Measurements from ENCODE around the gene UBP1. TPM values are rescaled to one million over a fixed set of nuclear protein-coding genes. Genes with fewer than 3 reads are reported as not detected.
"Not testable (repeated sequence)": the region's sequence is repeated elsewhere in the genome, so short reads cannot be mapped to it uniquely, and the experiment has no call there.

The UBP1 gene
- total RNA-seq, 1 donor from 2014 or later, result 77.3 TPM

DNA sequence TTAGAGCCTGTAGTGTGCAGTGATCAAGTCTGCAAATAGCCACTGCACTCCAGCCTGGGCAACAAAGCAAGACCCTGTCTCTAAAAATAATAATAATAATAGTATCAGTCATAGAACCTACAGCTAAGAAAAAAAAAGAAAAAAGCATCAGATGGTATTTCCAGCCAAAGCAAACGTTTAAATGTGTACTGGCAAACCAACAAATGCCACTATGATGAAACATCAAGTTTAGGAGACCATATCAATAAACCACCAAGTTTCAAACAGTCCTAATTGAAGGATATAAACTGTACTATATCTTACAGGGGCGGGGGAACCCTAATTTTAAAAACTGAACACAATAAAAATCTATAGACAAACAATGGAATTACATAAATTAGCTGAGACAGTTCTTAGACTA lies 6.4 kb downstream of the UBP1 start:
- peak; percentile 35 for DNase-seq (ENCODE audit: low read depth)

DNA sequence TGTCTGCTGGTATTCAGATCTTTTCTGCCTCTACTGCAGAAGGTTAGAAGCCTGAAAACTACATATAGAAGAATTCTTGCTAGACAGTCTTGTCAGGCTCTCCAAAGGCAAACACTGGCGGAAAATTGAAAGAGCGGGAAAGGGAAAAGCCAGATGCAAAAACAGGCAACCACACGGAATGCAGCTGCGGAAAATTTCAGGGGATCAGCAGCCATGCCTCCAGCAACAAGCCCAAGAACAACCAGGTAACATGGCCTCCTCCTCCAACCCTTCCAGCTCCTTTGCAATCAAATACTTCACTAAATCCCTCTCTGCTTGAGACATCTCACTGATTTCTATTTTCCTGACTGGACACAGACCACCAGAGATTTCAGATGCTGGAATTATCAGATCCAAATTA lies 9.6 kb downstream of the UBP1 start:
- DNase-seq (ENCODE audit: low read depth), result no peak

DNA sequence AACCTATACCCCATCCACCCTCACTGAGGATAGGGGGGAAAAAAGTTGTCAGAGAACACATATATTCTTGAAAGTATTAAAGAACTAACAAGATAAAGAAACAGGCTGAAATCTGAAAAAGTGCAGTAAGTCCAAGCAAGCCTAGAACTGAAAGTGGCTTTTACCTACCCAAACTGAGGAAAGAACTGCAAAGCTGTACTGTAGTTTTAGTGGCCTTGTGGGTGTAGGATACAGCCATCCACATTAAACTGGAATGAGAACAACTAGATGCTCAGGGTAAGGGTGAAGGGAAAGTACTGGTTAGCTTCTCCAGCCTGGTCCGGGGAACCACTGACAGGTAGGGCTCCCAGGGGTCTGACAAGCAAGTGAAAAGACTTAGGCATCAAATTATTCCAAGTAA lies 10.1 kb downstream of the UBP1 start:
- no peak for DNase-seq (ENCODE audit: low read depth)

- DNase-seq (ENCODE audit: low read depth), result not testable (repeated sequence)
Measured at GRCh38 chr3:33429306-33429705, 10.9 kb downstream of the UBP1 start.

DNA sequence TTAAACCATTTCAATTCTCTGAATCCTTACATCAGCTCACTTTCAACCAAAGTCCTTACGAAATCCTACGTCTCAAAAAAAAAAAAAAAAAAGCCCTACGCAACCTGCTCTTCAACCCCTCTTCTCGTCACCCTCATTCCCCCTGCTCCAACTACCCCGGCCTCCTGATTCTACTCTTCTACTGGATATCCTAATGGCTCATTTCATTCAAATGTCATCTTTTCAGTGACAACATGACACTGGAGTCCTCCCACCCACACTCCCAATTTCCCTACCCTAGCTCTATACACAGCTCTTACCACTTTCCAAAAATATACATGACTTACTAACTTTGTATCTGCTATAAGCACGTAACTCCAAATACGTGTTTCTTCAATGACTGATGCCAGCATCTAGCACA lies 11.5 kb downstream of the UBP1 start:
- no peak for DNase-seq (ENCODE audit: low read depth)

DNA sequence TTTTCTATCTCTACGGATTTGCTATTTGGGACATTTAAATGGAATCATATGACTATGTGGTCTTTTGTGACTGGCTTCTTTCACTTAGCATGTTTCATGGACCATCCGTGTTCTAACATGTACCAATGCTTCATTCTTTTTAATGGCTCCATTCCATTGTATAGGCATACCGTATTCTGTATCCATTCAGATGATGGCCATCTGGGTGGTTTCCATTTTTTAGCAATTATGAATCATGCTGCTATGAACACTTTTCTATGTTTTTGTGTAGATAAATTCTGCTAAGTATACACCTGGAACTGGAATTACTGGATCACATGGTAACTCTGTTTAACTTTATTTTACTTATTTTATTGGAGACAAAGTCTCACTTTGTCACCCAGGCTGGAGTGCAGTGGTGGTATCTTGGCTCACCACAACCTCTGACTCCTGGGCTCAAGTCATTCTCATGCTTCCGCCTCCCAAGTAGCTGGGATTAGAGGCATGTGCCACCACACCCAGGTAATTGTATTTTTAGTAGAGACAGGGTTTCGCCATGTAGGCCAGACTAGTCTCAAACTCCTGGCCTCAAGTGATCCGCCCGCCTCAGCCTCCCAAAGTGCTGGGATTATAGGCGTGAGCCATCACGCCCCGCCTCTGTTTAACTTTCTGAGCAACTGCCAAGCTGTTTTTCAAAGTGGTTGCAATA lies 13.4 kb downstream of the UBP1 start:
- DNase-seq (ENCODE audit: low read depth), result no peak

DNA sequence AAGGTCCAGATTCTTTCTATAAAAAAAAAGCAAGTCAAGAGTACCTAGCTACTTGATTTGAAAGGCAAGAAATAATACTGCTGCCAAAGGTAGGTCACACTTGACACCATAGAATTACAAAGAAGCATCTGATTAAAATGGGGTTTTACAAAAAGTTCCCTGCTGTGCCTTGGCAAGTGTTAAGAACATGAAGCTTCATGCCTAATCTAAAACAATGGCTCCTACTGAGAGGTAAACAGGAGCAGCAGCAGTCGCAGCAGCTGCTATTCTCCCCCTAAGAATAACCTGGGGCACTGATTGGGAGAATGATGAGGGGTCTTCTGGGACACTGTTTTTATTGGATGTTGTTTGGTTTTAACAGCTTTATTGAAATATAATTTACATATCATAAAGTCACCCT lies 14.1 kb downstream of the UBP1 start:
- no peak for DNase-seq (ENCODE audit: low read depth)

GRCh38 chr3:33425453-33425852 lies 14.8 kb downstream of the UBP1 start:
- DNase-seq (ENCODE audit: low read depth), result no peak

- DNase-seq (ENCODE audit: low read depth), result no peak
Measured at GRCh38 chr3:33424606-33425452, 15.4 kb downstream of the UBP1 start.

GRCh38 chr3:33420966-33421365 lies 19.2 kb downstream of the UBP1 start:
- DNase-seq (ENCODE audit: low read depth), result no peak

DNA sequence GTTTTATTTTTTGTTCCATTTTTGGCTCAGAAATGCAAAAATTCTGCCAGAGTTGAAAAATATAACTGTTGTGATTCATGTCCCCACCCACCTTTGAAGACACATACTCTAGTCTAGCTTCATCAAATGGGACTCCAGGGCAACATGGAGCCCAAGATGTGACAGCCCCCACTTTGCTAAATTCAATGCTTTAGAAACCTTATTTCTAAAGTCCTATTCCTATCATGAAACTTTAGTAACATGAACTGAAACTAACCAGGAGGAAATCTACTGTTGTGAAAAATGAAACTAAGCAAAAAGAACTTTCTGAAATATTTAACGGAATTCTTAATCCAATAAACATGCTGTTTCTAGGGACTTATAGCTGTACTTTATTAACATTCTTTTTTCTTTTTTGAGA lies 20.3 kb downstream of the UBP1 start:
- DNase-seq (ENCODE audit: low read depth), result no peak

- no peak for DNase-seq (ENCODE audit: low read depth)
Measured at GRCh38 chr3:33417066-33417673, 23.0 kb downstream of the UBP1 start.

GRCh38 chr3:33410816-33411215 lies 29.4 kb downstream of the UBP1 start:
- DNase-seq (ENCODE audit: low read depth), result not testable (repeated sequence)

DNA sequence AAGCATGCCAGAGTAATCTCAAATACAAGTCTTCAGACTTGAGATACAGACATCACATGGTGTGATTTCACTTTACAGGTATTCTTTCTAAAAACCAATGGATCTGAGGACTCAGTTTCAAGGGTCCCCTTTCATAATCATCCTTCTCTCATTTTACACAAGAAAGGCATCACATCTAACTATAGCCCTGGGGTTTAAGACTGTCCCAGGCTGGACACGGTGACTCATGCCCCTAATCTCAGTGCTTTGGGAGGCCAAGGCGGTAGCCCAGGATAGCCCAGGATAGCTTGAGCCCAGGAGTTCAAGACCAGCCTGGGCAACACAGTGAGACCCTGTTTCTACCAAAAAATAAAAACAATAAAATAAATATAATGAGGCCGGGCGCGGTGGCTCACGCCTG lies 36.4 kb downstream of the UBP1 start:
- no peak for DNase-seq (ENCODE audit: low read depth)

DNA sequence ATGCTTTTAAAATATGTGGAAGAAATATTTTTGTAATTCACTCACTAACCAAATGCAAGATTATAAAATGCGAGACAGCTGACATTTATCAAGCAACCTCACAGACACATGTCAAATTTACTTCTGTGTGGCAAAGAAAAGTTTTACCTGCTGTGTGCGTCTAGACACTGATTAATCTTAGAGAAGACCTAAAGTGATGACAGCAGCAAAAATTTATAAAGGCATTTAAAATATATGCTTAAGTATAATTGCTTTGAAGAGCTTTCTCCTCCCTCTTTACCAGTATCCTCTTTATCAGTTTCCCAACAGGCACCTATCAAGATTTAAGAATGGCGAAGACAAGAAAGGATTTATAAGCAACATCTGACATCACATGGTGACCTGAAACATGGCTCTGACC lies 37.3 kb downstream of the UBP1 start:
- DNase-seq (ENCODE audit: low read depth), result no peak

GRCh38 chr3:33401781-33402180 lies 38.4 kb downstream of the UBP1 start:
- no peak for DNase-seq (ENCODE audit: low read depth)

GRCh38 chr3:33398410-33398809 lies 41.8 kb downstream of the UBP1 start:
- no peak for DNase-seq (ENCODE audit: low read depth)

GRCh38 chr3:33395900-33396299 lies 44.3 kb downstream of the UBP1 start:
- no peak for DNase-seq (ENCODE audit: low read depth)

DNA sequence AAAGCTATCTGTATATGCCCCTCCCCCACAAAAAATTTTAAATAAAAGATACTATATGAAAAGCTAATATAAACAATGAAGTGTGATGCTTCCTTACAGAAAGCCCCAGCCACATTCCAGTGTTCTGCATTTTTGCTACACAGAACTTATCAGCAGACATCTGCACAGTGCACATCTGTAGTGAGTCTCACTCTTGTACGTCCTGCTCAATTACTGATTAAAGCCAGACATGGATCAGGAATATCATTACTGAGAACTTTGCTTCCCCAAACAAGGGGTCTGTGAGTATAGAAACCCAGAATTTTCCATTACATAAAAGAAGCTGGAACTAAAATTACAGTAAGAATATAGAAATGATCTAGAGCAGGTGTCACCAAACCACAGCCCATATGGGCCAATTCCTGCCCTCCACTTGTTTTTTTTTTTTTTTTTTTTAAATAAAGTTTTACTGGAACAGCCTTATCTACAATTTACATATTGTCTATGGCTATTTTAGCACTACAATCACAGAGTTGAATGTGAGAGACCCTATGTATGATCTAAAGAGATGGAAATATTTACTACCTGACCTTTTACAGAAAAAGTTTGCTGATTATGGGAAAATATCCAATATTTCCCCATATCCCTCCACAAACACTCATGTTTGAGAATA lies 45.7 kb downstream of the UBP1 start:
- DNase-seq (ENCODE audit: low read depth), result no peak

DNA sequence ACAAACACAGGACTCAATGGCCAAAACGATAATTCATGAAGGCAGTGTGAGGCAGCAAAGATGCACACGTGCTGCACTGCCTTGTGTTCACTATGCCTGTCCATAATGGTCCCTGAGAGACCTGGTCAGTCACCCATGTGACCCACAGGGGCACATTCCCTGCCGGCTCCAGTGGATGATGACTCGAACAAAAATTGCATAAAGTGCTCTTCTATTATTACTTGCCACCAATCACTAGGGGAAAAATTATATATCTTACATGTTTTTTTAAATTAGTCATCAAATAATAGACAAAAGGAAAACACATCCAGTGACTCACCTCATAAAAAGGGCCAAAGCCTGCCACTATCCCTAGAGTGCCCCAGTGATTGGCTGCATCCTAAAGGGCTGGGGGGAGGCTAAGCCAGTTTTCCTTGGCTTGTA lies 47.5 kb downstream of the UBP1 start:
- DNase-seq (ENCODE audit: low read depth), result peak; percentile 71

GRCh38 chr3:33392144-33392543 lies 48.1 kb downstream of the UBP1 start:
- DNase-seq (ENCODE audit: low read depth), result no peak

DNA sequence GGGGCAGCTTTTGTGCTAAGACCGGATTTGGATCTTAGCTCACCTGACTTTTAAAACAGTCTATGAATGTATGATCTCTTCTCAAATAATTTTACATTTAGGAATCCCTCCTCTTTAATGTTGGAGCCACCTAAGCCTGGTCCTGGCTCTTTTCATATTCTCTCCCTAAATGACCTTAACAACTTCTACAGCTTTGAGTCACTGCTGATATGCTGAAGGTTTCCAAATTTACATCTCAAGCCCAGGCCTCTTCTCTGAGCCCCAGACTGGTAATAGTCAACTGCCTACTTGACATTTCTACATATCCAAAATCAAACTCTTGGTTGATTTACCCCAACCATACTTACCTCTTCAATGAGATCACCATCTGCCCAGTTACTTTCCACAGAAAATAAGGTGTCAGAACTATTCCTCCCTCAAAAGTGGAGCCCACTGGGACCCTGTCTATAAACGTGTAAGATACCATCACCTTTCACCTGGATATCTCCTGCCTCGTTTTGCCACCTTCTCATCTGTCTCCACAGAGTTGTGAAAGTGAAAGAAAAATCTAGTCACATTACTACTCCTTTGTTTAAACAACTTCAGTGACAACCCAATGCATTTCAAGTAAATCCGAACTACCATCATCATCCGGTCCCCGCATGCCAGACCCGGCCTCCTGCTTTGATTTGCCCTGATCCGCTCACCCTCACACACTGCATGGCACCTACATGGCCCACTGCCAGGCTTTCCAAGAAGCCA lies 48.8 kb downstream of the UBP1 start:
- DNase-seq (ENCODE audit: low read depth), result no peak
